ENCODE measurements around the gene GSG1.

GRCh38 chr12:13071305-13072280, 31.9 kb downstream of the GSG1 start:
- TF ChIP-seq EZH2 (IDR thresholded peaks at IDR 0.05) (no peak), FOXP2 (optimal IDR thresholded peaks at IDR 0.05; ENCODE audit: control extremely low read depth, extremely low read length, insufficient read depth) (no peak), POLR2AphosphoS5 (IDR thresholded peaks at IDR 0.05; ENCODE audit: borderline replicate concordance, low read depth, low read length) (no peak)
